Activated CD8-positive, alpha-beta memory T cell treated with anti-CD3 and anti-CD28 coated beads for 48 hours (primary cell): Measurements from ENCODE around the gene SPI1.

ENCODE experiments used
- DNase-seq, 3 experiments: peaks; one replicate each; pipeline ENCODE4 v3.0.0-alpha.2; 2020; ENCODE audit warnings: low read depth in 2 of 3, low spot score in 2 of 3

Gene SPI1

DNA sequence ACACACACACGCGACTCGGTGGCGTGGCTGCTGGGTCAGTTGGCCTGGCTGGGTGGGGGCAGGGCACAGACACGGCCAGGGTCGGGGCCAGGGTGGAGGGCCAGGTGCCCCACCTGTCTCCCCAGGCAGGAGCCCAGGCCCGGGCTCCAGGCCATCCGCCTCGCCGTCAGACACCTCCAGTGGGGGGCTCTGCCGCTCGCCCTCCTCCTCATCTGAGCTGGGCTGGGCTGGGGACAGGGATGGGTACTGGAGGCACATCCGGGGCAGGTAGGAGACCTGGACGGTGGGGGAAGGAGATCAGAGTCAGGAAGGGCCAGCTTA lies 19.7 kb downstream of the SPI1 start:
- no peak for DNase-seq

DNA sequence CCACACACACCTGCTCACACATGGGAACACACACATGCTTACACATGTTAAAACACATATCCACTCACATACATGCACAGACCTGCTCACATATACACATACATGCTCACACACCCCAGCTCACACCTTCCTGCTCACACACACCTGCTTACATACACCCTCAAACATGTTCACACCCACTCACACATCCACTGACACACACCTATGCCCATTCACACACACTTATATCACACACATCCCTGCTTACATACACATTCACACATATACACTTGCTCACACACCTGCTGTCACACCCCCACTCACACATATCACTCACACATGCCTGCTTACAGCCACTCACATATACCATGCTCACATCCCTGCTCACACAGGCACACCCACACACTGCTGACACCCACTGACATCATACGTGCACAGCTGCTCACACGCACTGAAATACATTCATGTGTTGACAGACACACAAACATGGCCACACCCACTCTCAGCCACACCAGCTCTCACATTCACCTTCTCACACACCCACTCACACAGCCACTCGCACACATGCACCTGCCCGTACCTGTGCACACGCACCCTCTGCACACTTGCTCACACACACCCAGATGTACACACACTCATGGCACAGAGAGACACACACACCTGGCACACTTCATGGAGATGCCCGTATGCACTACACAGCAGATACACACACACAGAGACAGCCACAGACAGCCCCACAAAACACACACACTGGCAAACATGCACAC lies 20.2 kb downstream of the SPI1 start:
- no peak for DNase-seq

DNA sequence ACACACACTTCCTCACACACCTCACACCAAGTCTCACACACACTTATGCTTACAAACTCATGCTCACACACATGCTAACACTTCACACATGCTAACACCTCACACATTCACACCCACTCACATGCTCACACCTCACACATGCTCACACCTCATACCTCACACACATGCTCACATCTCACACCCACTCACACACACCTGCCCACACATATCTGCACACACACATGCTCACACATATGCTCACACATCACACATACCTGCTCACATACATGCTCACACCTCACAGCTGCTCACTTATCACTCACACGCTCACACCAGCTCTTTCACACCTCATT lies 21.4 kb downstream of the SPI1 start:
- no peak for DNase-seq

DNA sequence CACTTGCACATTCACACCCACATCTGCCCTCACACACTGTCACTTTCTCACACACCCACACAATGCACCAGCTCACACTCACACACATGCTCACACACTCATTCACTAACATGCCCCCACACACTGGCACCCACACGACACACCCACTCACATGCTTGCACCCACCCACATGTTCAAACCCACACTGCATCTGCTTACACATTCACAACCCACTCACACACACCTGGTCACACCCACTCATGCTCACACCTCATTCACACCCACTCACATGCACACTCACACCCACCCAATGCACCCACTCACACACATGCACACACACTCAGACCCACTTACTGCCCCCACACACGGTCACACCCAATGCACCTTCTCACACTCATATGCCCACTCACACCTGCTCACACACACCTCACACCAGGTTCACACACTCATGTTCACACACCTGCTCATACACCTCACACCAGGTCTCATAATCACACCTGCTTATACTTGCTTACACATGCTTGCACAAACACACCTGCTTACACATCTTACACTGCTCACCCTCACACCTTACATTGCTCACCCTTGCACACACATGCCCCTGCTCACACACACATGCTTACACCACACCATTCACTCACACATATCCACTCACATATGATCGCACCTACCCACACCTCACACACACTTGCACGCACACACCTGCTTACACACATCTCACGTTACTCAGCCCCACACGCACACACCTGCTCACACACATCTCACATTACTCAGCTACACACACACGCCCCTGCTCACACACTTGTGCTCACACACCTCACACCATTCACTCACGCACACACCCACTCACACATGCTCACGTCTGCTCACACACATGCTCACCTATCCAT lies 22.0 kb downstream of the SPI1 start:
- DNase-seq = no peak

DNA sequence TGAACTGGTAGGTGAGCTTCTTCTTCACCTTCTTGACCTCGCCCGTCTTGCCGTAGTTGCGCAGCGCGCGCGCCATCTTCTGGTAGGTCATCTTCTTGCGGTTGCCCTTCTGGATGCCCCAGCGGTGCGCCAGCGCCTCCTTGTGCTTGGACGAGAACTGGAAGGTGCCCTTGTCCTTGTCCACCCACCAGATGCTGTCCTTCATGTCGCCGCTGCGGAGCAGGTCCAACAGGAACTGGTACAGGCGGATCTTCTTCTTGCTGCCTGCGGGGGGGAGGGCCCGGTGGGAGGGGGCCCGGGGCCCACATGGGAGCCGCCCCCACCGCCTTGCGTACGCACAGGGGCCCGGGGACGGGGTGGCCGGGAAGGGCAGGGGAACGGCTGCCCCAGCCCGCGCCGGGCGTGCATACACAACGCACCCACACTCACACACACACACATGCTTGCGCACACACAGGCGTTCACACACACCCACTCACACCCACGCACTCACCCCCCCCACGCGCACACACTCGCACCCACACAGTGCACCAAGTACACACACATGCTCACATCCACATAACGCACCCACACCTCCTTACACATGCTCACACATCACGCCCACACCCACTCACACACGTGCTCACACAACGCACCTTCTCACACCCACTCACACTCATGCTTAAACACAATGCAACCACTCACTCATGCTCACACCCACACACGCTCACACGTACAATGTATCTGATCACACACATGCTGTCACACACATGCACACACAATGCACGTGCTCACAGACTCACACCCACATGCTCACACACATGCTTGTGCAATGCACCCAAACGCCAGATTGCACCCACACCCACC lies 22.8 kb downstream of the SPI1 start:
- peak in 2 of 3 experiments; percentile 10 to 26 for DNase-seq

DNA sequence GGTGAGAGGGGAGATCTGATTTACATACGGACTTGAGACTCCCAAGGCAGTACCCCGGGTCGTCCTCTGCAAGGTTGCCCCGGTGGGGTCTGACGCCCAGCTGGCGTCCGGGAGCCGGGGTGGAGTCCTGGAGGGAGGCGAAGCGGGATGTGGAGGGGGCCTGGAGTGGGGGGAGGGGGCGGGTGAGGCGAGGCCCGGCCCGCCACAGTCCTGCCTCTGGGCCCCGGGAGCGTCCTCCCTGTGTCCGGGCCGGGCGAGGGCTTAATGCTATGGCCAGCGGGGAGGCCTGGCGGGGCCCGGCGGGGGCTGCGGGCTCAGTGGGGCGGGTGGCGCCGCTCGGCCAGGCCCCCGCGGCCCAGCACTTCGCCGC lies 23.4 kb downstream of the SPI1 start:
- no peak for DNase-seq

DNA sequence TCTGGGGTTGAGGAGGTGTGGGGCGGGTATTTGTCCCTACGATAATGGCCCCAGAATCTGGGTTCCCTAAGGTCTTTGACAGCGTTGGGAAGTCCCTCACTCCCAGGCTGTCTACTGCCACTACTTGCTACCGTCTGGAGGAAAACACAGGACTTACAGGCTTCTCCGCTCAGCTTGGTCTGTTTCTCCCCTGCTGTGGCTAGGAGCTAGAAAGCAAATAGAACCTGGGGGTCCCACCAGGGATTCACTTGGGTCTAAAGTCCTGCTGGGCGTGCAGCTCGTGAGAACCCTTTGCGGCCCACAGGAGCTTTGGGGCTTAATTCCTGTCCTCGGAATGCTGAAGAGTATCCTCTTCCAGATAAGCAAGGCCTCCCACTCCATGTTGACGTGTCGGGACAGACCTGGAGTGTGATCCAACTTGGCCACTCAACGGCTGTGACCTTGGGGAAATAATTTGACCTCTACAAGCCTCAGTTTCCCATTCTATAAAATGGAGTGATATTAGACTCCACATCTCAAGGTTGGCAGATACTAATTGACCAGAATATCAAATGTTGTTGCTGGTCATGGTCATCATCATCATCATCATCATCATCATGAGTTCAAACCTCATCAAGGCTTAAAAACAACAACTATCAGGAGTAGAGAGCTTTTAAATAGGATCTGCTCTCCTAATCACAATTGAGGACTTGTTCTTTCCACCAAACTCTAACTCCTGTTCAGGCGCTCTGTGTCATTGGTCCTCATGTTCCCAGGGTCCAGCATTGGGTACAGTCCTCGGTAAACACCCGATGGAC lies 24.2 kb downstream of the SPI1 start:
- no peak for DNase-seq

DNA sequence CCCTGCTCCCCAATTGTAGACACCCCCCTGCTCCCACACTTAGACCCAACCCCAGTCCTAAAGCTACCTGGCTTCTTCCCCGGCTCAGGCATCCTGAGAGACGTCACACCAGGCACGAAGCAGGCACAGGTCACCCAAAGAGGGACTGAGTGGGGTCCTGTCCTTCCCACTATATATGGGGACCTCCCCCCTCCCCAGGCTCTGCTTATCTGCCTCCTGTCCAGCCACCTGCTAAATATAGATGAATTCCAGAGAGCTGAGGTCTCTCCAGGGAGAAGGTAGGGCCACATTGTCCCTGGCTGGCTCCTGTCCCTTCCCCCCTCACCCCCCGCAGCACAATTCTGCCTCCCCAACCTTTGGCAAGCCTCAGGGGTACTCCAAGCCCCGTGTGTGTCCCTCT lies 25.8 kb downstream of the SPI1 start, which contains the start of gene MYBPC3:
Gene MYBPC3, minus strand, starts transcription at position 147 of the 400 bp plus-strand sequence. Its CDS starts 55 bp downstream, at position 92.
- no peak for DNase-seq

DNA sequence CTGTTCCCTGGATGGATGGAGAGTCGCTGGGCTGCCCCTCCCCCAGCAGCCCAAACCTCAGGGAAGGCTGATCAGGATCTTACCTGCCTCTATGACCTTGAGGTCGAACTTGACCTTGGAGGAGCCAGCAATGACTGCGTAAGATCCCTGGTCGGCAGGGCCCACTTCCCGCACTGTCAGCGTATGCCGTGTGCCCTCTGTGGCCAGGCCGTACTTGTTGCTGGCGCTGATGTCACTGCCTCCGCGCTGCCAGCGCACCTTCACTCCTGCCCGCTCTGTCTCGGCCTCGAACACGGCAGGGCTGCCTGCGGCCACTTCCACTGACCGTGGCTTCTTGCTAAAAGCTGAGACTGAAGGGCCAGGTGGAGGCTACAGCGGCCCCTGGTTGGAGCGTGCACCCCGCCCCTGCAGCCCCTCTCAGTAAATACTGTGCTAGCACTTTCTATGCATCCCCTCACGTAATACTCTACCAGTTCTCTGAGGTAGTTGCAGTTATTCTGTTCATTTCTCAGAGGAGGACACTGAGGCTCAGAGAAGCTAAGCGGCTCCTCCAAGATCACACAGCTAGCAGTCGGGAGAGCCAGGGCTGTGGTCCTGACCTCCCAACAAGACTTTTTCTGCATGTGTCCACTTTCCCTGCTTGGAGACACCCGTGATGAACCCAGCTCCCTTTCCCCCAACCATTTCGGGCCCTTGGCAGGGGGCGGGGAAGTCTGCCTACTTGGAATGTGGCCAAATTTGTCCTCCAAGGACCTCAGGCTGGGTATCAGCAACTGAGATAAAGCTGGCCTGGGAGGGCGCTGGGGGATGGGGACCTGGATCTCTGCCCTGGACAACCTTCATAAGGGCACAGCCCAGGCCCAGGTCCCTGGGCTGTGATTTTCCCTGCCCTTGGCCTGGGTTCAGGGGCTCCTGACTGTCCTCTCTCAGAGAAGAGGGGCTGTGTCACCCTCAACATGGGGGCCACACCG lies 26.9 kb downstream of the SPI1 start:
- DNase-seq = no peak

DNA sequence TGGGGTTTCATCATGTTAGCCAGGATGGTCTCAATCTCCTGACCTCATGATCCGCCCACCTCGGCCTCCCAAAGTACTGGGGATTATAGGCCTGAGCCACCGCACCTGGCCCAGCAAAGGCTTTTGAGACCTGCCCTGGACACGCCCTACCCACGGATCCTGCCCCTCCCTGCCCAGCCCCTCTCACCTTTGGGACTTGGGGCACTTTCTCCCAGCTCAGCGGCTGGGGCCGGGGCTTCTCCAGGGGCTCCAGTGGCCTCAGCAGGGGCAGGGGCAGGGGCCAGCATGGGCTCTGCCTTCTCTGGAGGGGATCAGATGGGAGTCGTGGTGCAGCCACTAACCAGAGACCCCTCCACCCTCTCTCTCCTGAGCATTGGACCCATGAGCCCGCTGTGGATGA lies 28.0 kb downstream of the SPI1 start:
- DNase-seq = no peak

DNA sequence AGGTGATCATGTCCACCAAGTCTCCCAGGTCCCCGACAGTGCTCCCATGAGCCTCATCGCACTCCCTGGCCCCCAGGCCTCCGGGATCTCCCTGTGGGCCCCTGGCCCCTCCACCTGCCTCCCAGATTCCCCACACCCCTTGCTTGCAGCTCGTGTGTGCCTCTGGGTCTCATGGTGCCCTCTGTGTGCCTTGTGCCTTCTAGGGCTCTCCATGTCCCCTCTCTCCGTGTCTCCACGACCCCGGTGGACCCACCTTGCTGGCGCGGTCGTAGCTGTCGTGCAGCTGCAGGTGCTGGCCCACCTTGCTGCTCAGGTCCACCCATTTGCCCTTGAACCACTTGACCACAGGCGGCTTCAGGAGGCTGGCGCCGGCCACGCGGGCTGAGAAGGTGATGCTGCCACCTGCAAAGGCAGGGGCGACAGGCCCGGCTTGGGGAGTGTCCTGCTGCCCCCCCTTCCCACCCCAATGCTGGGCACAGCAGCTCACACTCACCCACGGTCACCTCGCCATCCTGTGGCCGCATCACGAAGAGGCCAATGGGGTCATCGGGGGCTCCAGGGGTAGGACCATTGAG lies 28.7 kb downstream of the SPI1 start:
- DNase-seq = no peak

DNA sequence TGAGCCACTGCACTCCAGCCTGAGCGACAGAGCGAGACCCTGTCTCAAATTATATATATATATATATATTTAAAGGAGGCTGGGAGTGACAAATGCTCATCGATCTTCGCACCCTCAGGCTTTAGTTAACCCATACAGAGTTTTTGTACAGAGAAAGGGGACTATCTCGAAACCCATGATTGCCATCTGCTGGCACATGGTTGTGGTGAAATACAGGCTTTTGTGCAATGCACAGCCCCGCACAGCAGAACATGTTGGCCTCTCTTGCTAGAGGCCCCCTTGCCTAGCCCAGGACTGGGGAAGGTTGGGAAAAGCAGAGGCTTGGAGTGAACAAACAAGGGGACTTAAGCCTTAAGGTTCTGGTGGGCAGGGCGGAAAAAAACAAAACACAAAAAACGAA lies 29.5 kb downstream of the SPI1 start:
- DNase-seq = no peak

DNA sequence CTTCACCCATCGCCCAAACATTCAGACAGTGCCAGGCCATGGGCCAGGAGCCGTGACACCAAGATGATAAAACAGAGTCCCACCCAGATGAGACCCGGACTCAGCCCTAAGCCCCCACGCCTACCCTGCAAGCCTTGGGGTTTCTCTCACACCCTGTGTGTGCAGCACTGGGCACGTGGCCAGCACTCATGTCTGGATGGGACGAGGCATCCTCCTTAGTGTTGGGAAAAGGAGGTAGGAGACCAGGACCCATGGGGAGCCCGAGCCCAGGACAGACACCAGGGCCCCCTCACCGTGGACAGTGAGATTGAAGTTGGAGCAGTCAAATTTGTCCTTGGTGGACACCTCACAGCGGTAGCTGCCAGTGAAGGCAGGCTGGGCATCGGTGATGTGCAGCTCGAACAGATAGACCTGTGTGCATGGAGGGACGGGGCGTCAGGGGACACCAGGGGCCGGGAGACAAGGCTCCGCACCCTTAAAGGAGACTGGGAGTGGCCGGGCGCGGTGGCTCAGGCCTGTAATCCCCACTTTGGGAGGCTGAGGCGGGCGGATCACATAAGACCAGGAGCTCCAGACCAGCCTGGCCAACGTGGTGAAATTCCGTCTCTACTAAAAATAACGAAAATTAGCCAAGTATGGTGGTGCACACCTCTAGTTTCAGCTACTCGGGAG lies 30.1 kb downstream of the SPI1 start:
- no peak for DNase-seq

DNA sequence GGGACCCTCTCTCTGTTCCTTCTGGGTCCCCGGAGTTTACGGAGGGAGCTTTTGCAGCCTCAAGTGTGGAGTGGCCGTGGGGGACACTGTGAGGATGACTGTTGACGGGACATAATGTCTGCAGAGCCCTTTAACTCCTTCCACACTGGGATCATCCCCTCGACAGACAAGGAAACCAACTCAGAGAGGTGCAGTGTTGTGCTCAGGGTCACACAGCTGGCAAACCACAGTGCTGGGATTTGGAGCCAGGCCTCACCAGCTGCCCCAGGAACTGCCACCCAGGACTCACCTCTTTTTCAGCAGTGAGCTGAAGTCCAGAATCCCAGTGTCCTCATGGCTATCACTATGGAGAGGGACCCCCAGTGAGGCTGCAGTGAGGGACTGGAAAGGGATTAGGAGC lies 31.2 kb downstream of the SPI1 start:
- no peak for DNase-seq

DNA sequence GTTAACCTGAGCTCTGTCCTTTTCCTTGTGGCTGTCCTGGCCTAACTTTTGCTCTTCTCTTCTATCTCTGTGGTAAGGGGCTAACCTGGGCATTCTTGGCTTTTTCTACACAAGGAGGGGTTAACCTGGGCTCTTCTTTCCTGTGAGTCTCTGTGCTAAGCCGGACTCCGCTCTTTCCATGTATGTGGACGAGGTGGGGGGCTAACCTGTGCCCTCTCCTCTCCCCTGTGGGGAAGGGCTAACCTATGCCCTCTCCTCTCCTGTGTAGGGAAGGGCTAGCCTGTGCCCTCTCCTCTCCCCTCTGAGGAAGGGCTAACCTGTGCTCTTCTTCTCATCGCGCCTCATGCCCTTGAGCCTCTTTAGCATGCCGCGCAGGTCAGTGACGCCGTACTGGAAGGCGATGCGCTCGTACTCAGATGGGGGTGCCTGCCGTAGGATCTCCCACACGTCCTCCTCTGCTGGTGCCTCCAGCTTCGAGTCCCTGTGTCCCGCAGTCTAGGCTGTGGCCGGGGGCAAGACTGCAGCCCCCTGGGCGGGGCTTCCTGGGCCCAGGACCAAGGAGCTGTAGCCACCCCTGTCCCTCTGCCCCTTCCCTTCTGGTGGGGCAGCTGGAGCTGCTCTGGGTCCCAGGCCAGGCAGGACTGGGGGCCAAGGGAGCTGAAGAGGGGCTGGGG lies 32.3 kb downstream of the SPI1 start:
- DNase-seq = no peak

DNA sequence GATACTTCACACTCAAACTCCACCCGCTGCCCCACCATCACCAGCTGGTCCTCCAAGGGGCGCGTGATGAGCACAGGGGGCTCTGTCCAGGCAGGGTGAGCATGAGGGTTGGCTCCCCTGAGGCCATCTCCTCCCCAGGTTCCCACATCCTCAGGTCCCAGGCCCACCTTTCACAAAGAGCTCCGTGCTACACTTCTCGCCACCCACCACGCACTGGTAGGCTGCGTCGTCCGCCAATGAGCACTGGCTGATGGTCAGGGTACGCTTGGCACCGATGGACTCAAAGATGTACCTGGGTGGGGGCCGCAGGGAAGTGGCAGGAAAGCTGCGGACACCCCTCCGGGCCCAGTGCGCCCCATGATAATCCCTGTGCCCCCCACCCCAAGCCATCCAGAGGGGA lies 35.5 kb downstream of the SPI1 start:
- DNase-seq = no peak

DNA sequence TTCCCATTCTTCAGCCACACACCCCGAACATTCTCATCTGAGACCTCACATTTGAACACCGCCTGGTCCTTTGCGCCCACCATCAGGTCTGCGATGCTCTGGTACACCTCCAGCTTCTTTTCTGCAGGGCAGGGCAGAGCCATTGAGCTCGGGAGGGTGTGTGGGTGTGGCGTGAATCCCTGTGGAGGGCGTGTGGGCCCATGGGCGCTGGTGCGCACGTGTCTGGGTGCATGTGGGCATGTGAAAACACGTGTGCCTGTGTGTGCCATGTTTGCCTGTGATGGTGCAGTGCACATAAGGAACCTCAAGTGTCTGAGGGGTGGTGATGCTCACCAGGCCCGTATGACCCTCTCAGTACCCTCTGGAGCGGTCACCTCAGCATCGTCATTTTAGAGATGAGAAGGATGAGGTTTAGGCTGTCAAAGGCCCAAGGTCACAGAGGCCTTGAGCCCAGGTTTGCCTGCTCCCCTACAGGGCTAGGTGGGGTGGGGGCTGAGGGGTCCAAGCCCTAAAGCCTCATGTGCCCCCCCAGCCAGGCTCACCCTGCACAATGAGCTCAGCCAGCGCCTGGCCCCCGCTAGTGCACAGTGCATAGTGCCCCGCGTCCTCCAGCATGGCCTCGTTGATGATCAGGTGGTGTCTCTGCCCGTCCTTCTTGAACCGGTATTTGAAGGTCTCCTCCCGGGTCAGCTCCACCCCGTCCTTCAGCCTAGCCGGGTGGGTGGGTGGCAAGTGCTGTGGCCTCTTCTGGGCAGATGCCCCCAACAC lies 36.1 kb downstream of the SPI1 start:
- DNase-seq = no peak
